Epithelial cell of proximal tubule (primary cell): ENCODE data around the gene ZMIZ1. TPM values are rescaled to one million over a fixed set of nuclear protein-coding genes. Genes with fewer than 3 reads are reported as not detected.

ENCODE experiments used
- DNase-seq: peaks from one replicate; pipeline ENCODE4 v3.0.0-alpha.2; 2011; ENCODE audit warnings: low read depth
- H3K4me3 ChIP-seq: 2 replicates; pipeline ENCODE4 v1.5.1; 2011; ENCODE audit warnings: low read depth, mild to moderate bottlenecking, low read length
- CTCF ChIP-seq: conservative IDR thresholded peaks from 2 replicates; pipeline ENCODE4 v1.5.1; 2012; ENCODE audit warnings: low read depth, mild to moderate bottlenecking, low read length
- total RNA-seq: library from RNA; depleted of rRNA; stranded (reverse); fragments of >200 nt; gene quantifications from 2 replicates; pipeline ENCODE4 v1.2.3, GENCODE V29; 2015

Gene ZMIZ1
- total RNA-seq, 1 donor from 2014 or later: 21.4 TPM

- DNase-seq: no peak
- TF ChIP-seq CTCF: no peak
Measured at GRCh38 chr10:79203014-79203644, 134.4 kb downstream of the ZMIZ1 start.

GRCh38 chr10:79203833-79204232 lies 135.1 kb downstream of the ZMIZ1 start:
- H3K4me3 ChIP-seq: no peak overlapping the region
- TF ChIP-seq CTCF: no peak
- DNase-seq: no peak

More at GRCh38 chr10:79203014-79203644, 134.4 kb downstream of the ZMIZ1 start:
- no peak overlapping the region for H3K4me3 ChIP-seq

- no peak for DNase-seq
- H3K4me3 ChIP-seq: no peak overlapping the region
- TF ChIP-seq CTCF: no peak
Measured at GRCh38 chr10:79206300-79207095, 137.7 kb downstream of the ZMIZ1 start.

GRCh38 chr10:79207096-79207357 lies 138.3 kb downstream of the ZMIZ1 start:
- DNase-seq: no peak
- no peak for TF ChIP-seq CTCF
- H3K4me3 ChIP-seq: no peak overlapping the region

GRCh38 chr10:79207726-79208125 lies 139.0 kb downstream of the ZMIZ1 start:
- no peak for DNase-seq
- no peak overlapping the region for H3K4me3 ChIP-seq
- TF ChIP-seq CTCF: no peak

- TF ChIP-seq CTCF: no peak
- DNase-seq: no peak
- no peak overlapping the region for H3K4me3 ChIP-seq
Measured at GRCh38 chr10:79208251-79208983, 139.7 kb downstream of the ZMIZ1 start.
